ENCODE measurements around the gene SPR. TPM values are rescaled to one million over a fixed set of nuclear protein-coding genes. Genes with fewer than 3 reads are reported as not detected.

Gene SPR
- total and polyA plus RNA-seq, 9 of the 15 experiments (the other 6 are each of a cell fraction or from before 2014, with no cell fraction given), result 7.7 to 38.3 (median 26.3) TPM

DNA sequence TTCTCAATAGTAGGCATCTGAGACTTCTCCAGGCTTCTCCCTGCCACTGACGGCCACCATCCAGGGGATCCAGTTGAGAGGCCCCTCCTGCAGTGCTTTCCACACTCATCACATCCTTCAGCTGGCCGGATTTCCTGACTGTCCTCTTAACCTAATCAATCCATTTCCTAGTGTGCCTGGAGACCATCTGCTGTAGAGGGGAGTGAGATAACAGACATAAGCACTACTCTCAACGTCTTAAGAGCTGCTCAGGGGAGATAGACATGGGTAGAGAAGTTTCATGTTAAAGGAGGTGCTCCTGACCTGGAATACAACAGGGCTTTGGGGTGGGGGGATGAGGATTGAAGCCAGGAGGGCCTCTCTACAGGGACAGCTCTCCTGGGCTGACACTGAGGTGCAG, 14.2 kb downstream of the SPR start (continued):
- TF ChIP-seq ZSCAN29 (IDR thresholded peaks at IDR 0.05) (no peak), ZNF699 (CRISPR knock-in tag; IDR thresholded peaks at IDR 0.05; ENCODE audit: insufficient replicate concordance) (no peak), ETV5 (CRISPR knock-in tag; IDR thresholded peaks at IDR 0.05; ENCODE audit: low read depth) (peak; percentile 77), POLR2AphosphoS5 (IDR thresholded peaks at IDR 0.05; ENCODE audit: control insufficient read depth, insufficient read depth, low read depth, low read length) (peak; percentile 94), SMARCA4 (IDR thresholded peaks at IDR 0.05) (peak; percentile 78), HOXB6 (CRISPR knock-in tag; IDR thresholded peaks at IDR 0.05; ENCODE audit: borderline replicate concordance) (no peak), SRF (CRISPR knock-in tag; IDR thresholded peaks at IDR 0.05) (no peak), ZNF717 (CRISPR knock-in tag; IDR thresholded peaks at IDR 0.05) (no peak), PPARD (CRISPR knock-in tag; IDR thresholded peaks at IDR 0.05) (no peak), ZNF766 (CRISPR knock-in tag; conservative IDR thresholded peaks at IDR 0.05) (no peak), EHMT2 (IDR thresholded peaks at IDR 0.05) (no peak), CCNT2 (IDR thresholded peaks at IDR 0.05; ENCODE audit: borderline replicate concordance, extremely low read depth, insufficient read length, low read depth, low read length) (no peak), ZFP36 (IDR thresholded peaks at IDR 0.05; ENCODE audit: low read depth, low read length, partially characterized antibody) (no peak), SMARCE1 (IDR thresholded peaks at IDR 0.05) (0 out of 2 replicates have a peak, but pooled peaks have one; percentile 25), NBN (IDR thresholded peaks at IDR 0.05; ENCODE audit: low read depth) (no peak), DIDO1 (tag; IDR thresholded peaks at IDR 0.05; ENCODE audit: low read depth) (no peak), MBD2 (IDR thresholded peaks at IDR 0.05; ENCODE audit: borderline replicate concordance, low read depth) (0 out of 2 replicates have a peak, but pooled peaks have one; percentile 23), JUNB (CRISPR knock-in tag; conservative IDR thresholded peaks at IDR 0.05) (no peak), SNRNP70 (optimal IDR thresholded peaks at IDR 0.05; ENCODE audit: low read depth, low read length) (no peak), RNF2 (IDR thresholded peaks at IDR 0.05) (peak; percentile 25; the same call in 1 of the 2 replicates), RFX5 (IDR thresholded peaks at IDR 0.05; ENCODE audit: low read depth, low read length) (no peak)
- TF ChIP-seq, protein P1, sequence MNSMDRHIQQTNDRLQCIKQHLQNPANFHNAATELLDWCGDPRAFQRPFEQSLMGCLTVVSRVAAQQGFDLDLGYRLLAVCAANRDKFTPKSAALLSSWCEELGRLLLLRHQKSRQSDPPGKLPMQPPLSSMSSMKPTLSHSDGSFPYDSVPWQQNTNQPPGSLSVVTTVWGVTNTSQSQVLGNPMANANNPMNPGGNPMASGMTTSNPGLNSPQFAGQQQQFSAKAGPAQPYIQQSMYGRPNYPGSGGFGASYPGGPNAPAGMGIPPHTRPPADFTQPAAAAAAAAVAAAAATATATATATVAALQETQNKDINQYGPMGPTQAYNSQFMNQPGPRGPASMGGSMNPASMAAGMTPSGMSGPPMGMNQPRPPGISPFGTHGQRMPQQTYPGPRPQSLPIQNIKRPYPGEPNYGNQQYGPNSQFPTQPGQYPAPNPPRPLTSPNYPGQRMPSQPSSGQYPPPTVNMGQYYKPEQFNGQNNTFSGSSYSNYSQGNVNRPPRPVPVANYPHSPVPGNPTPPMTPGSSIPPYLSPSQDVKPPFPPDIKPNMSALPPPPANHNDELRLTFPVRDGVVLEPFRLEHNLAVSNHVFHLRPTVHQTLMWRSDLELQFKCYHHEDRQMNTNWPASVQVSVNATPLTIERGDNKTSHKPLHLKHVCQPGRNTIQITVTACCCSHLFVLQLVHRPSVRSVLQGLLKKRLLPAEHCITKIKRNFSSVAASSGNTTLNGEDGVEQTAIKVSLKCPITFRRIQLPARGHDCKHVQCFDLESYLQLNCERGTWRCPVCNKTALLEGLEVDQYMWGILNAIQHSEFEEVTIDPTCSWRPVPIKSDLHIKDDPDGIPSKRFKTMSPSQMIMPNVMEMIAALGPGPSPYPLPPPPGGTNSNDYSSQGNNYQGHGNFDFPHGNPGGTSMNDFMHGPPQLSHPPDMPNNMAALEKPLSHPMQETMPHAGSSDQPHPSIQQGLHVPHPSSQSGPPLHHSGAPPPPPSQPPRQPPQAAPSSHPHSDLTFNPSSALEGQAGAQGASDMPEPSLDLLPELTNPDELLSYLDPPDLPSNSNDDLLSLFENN (IDR thresholded peaks at IDR 0.05; ENCODE audit: low read depth in 2 of 2, low read length in 2 of 2), result peak in 1 of 2 experiments; percentile 80; a peak in 1 of 4 replicates
- TF ChIP-seq, protein P2, sequence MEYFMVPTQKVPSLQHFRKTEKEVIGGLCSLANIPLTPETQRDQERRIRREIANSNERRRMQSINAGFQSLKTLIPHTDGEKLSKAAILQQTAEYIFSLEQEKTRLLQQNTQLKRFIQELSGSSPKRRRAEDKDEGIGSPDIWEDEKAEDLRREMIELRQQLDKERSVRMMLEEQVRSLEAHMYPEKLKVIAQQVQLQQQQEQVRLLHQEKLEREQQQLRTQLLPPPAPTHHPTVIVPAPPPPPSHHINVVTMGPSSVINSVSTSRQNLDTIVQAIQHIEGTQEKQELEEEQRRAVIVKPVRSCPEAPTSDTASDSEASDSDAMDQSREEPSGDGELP (CRISPR knock-in tag; IDR thresholded peaks at IDR 0.05; ENCODE audit: borderline replicate concordance), result peak; percentile 60; the same call in 1 of the 2 replicates
- TF ChIP-seq, protein P3, sequence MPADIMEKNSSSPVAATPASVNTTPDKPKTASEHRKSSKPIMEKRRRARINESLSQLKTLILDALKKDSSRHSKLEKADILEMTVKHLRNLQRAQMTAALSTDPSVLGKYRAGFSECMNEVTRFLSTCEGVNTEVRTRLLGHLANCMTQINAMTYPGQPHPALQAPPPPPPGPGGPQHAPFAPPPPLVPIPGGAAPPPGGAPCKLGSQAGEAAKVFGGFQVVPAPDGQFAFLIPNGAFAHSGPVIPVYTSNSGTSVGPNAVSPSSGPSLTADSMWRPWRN (IDR thresholded peaks at IDR 0.05; ENCODE audit: low read depth), result no peak
- TF ChIP-seq, protein P4, sequence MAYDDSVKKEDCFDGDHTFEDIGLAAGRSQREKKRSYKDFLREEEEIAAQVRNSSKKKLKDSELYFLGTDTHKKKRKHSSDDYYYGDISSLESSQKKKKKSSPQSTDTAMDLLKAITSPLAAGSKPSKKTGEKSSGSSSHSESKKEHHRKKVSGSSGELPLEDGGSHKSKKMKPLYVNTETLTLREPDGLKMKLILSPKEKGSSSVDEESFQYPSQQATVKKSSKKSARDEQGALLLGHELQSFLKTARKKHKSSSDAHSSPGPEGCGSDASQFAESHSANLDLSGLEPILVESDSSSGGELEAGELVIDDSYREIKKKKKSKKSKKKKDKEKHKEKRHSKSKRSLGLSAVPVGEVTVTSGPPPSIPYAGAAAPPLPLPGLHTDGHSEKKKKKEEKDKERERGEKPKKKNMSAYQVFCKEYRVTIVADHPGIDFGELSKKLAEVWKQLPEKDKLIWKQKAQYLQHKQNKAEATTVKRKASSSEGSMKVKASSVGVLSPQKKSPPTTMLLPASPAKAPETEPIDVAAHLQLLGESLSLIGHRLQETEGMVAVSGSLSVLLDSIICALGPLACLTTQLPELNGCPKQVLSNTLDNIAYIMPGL (CRISPR knock-in tag; IDR thresholded peaks at IDR 0.05), result no peak

Measured in K562 (cell line).